ENCODE data around the gene KTI12.
A peak's percentile ranks its signal among the peaks of the same experiment; 100 is the strongest.
"Not testable (repeated sequence)": the region's sequence is repeated elsewhere in the genome, so short reads cannot be mapped to it uniquely, and the experiment has no call there.

Gene KTI12

GRCh38 chr1:52037909-52038308 is 4.3 kb upstream of the KTI12 start:
- no peak for DNase-seq (ENCODE audit: low read depth)

GRCh38 chr1:52037402-52037814 is 3.8 kb upstream of the KTI12 start:
- DNase-seq (ENCODE audit: low read depth) = peak; percentile 45

GRCh38 chr1:52034050-52034384 is 407 bp upstream of the KTI12 start:
- DNase-seq (ENCODE audit: low read depth) = no peak

GRCh38 chr1:52032785-52033131 is 852 bp downstream of the KTI12 start:
- peak; percentile 78 for DNase-seq (ENCODE audit: low read depth)

GRCh38 chr1:52032124-52032784 is 1.4 kb downstream of the KTI12 start:
- no peak for DNase-seq (ENCODE audit: low read depth)

GRCh38 chr1:52028839-52029238 is 4.8 kb downstream of the KTI12 start:
- DNase-seq (ENCODE audit: low read depth) = not testable (repeated sequence)

GRCh38 chr1:52028328-52028727 is 5.3 kb downstream of the KTI12 start:
- no peak for DNase-seq (ENCODE audit: low read depth)

GRCh38 chr1:52026278-52026677 is 7.3 kb downstream of the KTI12 start:
- DNase-seq (ENCODE audit: low read depth) = no peak

GRCh38 chr1:52022133-52022532 is 11.5 kb downstream of the KTI12 start:
- no peak for DNase-seq (ENCODE audit: low read depth)

GRCh38 chr1:52008071-52008809 is 25.4 kb downstream of the KTI12 start:
- no peak for DNase-seq (ENCODE audit: low read depth)

- peak; percentile 52 for DNase-seq (ENCODE audit: low read depth)
Observed at GRCh38 chr1:52007215-52008002, 26.2 kb downstream of the KTI12 start.

- not testable (repeated sequence) for DNase-seq (ENCODE audit: low read depth)
Observed at GRCh38 chr1:52006081-52006553, 27.5 kb downstream of the KTI12 start.

- peak; percentile 96 for DNase-seq (ENCODE audit: low read depth)
Observed at GRCh38 chr1:52005548-52005947, 28.1 kb downstream of the KTI12 start.

GRCh38 chr1:52003877-52004276 is 29.7 kb downstream of the KTI12 start:
- DNase-seq (ENCODE audit: low read depth) = no peak

GRCh38 chr1:52002038-52002917 is 31.3 kb downstream of the KTI12 start:
- DNase-seq (ENCODE audit: low read depth) = peak; percentile 91

GRCh38 chr1:51998701-51999100 is 34.9 kb downstream of the KTI12 start:
- no peak for DNase-seq (ENCODE audit: low read depth)

GRCh38 chr1:51997974-51998382 is 35.6 kb downstream of the KTI12 start:
- DNase-seq (ENCODE audit: low read depth) = peak; percentile 10

- peak; percentile 78 for DNase-seq (ENCODE audit: low read depth)
Observed at GRCh38 chr1:51990478-51990965, 43.1 kb downstream of the KTI12 start, which contains the start of gene RAB3B. Gene RAB3B, minus strand, starts transcription at chr1:51990700. Its CDS starts 13,583 bp downstream, at chr1:51977117.

- DNase-seq (ENCODE audit: low read depth) = no peak
Observed at GRCh38 chr1:51989582-51990477, 43.8 kb downstream of the KTI12 start.

- no peak for DNase-seq (ENCODE audit: low read depth)
Observed at GRCh38 chr1:51988254-51988653, 45.4 kb downstream of the KTI12 start.

GRCh38 chr1:51986718-51987117 is 46.9 kb downstream of the KTI12 start:
- no peak for DNase-seq (ENCODE audit: low read depth)

Data from EH (cell line).